ENCODE measurements around the gene SPAG16.

Gene SPAG16

DNA sequence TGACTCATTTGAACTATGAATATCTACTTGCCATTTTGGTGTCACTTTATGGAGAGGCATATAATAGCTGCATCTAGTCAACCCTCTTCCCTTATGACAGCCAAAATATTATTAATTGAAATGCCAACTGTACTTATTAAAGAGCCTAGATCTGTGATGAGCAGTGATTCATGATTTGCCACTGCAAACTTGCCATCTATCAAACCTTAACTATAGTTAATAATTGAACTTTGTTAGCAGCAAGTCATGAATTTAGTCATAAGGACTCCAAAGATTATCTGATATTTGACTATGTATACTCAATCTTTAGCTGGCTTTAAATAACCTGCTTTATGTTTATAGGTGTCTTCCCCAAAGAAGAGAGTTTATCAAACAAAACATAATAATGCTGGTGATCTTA, 1010.2 kb downstream of the SPAG16 start:
- no peak for ATAC-seq
- TF ChIP-seq ZNF70 (CRISPR knock-in tag; IDR thresholded peaks at IDR 0.05) (no peak), OSR1 (CRISPR knock-in tag; IDR thresholded peaks at IDR 0.05) (no peak), ESRRG (CRISPR knock-in tag; IDR thresholded peaks at IDR 0.05) (no peak), ZNF565 (CRISPR knock-in tag; conservative IDR thresholded peaks at IDR 0.05; ENCODE audit: low read depth) (no peak), GLIS3 (CRISPR knock-in tag; IDR thresholded peaks at IDR 0.05) (no peak), TOX (CRISPR knock-in tag; IDR thresholded peaks at IDR 0.05; ENCODE audit: borderline replicate concordance) (no peak), ZC3H10 (CRISPR knock-in tag; IDR thresholded peaks at IDR 0.05) (no peak), ZNF8 (CRISPR knock-in tag; IDR thresholded peaks at IDR 0.05) (no peak), BACH2 (CRISPR knock-in tag; IDR thresholded peaks at IDR 0.05; ENCODE audit: borderline replicate concordance) (no peak)
- TF ChIP-seq, protein P1, sequence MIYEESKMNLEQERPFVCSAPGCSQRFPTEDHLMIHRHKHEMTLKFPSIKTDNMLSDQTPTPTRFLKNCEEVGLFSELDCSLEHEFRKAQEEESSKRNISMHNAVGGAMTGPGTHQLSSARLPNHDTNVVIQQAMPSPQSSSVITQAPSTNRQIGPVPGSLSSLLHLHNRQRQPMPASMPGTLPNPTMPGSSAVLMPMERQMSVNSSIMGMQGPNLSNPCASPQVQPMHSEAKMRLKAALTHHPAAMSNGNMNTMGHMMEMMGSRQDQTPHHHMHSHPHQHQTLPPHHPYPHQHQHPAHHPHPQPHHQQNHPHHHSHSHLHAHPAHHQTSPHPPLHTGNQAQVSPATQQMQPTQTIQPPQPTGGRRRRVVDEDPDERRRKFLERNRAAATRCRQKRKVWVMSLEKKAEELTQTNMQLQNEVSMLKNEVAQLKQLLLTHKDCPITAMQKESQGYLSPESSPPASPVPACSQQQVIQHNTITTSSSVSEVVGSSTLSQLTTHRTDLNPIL (CRISPR knock-in tag; IDR thresholded peaks at IDR 0.05; ENCODE audit: low read depth) = no peak

DNA sequence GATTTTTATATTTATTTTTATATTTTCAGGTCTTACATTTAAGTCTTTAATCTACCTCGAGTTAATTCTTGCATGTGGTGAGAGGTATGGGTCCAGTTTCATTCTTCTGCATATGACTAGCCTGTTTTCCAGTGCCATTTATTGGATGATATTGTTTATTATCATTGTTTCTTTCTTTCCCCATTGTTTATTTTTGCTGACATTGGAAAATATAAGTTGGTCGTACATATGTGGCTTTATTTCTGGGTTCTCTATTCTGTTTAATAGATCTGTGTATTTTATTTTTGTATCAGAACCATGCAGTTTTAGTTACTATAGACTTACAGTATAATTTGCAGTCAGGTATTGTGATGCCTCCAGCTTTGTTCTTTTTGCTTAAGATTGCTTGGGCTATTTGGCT, 1013.2 kb downstream of the SPAG16 start:
- TF ChIP-seq TCF4 (CRISPR knock-in tag; IDR thresholded peaks at IDR 0.05; ENCODE audit: borderline replicate concordance) (no peak), ESRRG (CRISPR knock-in tag; IDR thresholded peaks at IDR 0.05) (no peak), CSDC2 (CRISPR knock-in tag; IDR thresholded peaks at IDR 0.05) (no peak), ARNTL (CRISPR knock-in tag; IDR thresholded peaks at IDR 0.05; ENCODE audit: borderline replicate concordance, low read depth) (no peak), PPARA (CRISPR knock-in tag; IDR thresholded peaks at IDR 0.05; ENCODE audit: borderline replicate concordance) (no peak), ZNF565 (CRISPR knock-in tag; conservative IDR thresholded peaks at IDR 0.05; ENCODE audit: low read depth) (no peak), ZC3H10 (CRISPR knock-in tag; IDR thresholded peaks at IDR 0.05) (no peak), RARB (CRISPR knock-in tag; IDR thresholded peaks at IDR 0.05) (no peak), TOX (CRISPR knock-in tag; IDR thresholded peaks at IDR 0.05; ENCODE audit: borderline replicate concordance) (no peak), SNAI2 (CRISPR knock-in tag; IDR thresholded peaks at IDR 0.05) (no peak)
- TF ChIP-seq, protein P2, sequence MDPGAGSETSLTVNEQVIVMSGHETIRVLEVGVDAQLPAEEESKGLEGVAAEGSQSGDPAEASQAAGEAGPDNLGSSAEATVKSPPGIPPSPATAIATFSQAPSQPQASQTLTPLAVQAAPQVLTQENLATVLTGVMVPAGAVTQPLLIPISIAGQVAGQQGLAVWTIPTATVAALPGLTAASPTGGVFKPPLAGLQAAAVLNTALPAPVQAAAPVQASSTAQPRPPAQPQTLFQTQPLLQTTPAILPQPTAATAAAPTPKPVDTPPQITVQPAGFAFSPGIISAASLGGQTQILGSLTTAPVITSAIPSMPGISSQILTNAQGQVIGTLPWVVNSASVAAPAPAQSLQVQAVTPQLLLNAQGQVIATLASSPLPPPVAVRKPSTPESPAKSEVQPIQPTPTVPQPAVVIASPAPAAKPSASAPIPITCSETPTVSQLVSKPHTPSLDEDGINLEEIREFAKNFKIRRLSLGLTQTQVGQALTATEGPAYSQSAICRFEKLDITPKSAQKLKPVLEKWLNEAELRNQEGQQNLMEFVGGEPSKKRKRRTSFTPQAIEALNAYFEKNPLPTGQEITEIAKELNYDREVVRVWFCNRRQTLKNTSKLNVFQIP (CRISPR knock-in tag; IDR thresholded peaks at IDR 0.05; ENCODE audit: borderline replicate concordance, low read depth) = no peak
- TF ChIP-seq, protein P3, sequence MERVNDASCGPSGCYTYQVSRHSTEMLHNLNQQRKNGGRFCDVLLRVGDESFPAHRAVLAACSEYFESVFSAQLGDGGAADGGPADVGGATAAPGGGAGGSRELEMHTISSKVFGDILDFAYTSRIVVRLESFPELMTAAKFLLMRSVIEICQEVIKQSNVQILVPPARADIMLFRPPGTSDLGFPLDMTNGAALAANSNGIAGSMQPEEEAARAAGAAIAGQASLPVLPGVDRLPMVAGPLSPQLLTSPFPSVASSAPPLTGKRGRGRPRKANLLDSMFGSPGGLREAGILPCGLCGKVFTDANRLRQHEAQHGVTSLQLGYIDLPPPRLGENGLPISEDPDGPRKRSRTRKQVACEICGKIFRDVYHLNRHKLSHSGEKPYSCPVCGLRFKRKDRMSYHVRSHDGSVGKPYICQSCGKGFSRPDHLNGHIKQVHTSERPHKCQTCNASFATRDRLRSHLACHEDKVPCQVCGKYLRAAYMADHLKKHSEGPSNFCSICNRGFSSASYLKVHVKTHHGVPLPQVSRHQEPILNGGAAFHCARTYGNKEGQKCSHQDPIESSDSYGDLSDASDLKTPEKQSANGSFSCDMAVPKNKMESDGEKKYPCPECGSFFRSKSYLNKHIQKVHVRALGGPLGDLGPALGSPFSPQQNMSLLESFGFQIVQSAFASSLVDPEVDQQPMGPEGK (CRISPR knock-in tag; IDR thresholded peaks at IDR 0.05; ENCODE audit: borderline replicate concordance) = no peak
- TF ChIP-seq, protein P4, sequence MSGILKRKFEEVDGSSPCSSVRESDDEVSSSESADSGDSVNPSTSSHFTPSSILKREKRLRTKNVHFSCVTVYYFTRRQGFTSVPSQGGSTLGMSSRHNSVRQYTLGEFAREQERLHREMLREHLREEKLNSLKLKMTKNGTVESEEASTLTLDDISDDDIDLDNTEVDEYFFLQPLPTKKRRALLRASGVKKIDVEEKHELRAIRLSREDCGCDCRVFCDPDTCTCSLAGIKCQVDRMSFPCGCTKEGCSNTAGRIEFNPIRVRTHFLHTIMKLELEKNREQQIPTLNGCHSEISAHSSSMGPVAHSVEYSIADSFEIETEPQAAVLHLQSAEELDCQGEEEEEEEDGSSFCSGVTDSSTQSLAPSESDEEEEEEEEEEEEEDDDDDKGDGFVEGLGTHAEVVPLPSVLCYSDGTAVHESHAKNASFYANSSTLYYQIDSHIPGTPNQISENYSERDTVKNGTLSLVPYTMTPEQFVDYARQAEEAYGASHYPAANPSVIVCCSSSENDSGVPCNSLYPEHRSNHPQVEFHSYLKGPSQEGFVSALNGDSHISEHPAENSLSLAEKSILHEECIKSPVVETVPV (CRISPR knock-in tag; IDR thresholded peaks at IDR 0.05) = no peak
- no peak for ATAC-seq

DNA sequence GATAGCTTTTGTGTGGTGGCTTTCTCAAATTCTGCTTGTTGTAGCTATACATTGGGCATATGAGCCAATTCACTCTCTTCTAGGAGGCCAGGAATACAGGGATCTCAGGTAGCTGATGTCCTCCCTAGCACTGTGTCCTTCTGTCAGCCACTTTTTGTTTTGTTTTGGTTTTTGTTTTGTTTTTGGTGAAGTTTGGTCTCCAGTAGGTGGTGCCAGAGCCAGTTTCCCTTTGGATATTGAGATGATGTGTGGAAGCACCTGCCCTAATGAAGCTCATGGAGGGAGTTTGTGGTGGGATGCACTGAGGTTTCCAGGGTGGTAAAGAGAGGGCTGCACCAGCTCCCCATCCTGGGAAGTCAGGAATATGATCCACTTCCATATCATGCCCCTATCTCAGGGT, 1026.1 kb downstream of the SPAG16 start:
- peak; percentile 73 for ATAC-seq
- TF ChIP-seq ZNF70 (CRISPR knock-in tag; IDR thresholded peaks at IDR 0.05) (no peak), ZC3H10 (CRISPR knock-in tag; IDR thresholded peaks at IDR 0.05) (no peak), ZFP30 (CRISPR knock-in tag; IDR thresholded peaks at IDR 0.05) (no peak), PPARA (CRISPR knock-in tag; IDR thresholded peaks at IDR 0.05; ENCODE audit: borderline replicate concordance) (no peak), SNAI2 (CRISPR knock-in tag; IDR thresholded peaks at IDR 0.05) (no peak), ZNF565 (CRISPR knock-in tag; conservative IDR thresholded peaks at IDR 0.05; ENCODE audit: low read depth) (no peak), TOX (CRISPR knock-in tag; IDR thresholded peaks at IDR 0.05; ENCODE audit: borderline replicate concordance) (no peak), BACH2 (CRISPR knock-in tag; IDR thresholded peaks at IDR 0.05; ENCODE audit: borderline replicate concordance) (no peak), ARNTL (CRISPR knock-in tag; IDR thresholded peaks at IDR 0.05; ENCODE audit: borderline replicate concordance, low read depth) (no peak), RARB (CRISPR knock-in tag; IDR thresholded peaks at IDR 0.05) (no peak), ESRRG (CRISPR knock-in tag; IDR thresholded peaks at IDR 0.05) (no peak), TCF4 (CRISPR knock-in tag; IDR thresholded peaks at IDR 0.05; ENCODE audit: borderline replicate concordance) (no peak)
- TF ChIP-seq, protein P2 (CRISPR knock-in tag; IDR thresholded peaks at IDR 0.05; ENCODE audit: borderline replicate concordance, low read depth) = no peak
